ENCODE data around the gene TSSK2. TPM values are rescaled to one million over a fixed set of nuclear protein-coding genes. Genes with fewer than 3 reads are reported as not detected.
"Not testable (repeated sequence)": the region's sequence is repeated elsewhere in the genome, so short reads cannot be mapped to it uniquely, and the experiment has no call there.

The TSSK2 gene
- total RNA-seq, result under 1 TPM in 3 of 4 donors, not detected in 1; 0.59 to 0.94 (median 0.78) TPM

DNA sequence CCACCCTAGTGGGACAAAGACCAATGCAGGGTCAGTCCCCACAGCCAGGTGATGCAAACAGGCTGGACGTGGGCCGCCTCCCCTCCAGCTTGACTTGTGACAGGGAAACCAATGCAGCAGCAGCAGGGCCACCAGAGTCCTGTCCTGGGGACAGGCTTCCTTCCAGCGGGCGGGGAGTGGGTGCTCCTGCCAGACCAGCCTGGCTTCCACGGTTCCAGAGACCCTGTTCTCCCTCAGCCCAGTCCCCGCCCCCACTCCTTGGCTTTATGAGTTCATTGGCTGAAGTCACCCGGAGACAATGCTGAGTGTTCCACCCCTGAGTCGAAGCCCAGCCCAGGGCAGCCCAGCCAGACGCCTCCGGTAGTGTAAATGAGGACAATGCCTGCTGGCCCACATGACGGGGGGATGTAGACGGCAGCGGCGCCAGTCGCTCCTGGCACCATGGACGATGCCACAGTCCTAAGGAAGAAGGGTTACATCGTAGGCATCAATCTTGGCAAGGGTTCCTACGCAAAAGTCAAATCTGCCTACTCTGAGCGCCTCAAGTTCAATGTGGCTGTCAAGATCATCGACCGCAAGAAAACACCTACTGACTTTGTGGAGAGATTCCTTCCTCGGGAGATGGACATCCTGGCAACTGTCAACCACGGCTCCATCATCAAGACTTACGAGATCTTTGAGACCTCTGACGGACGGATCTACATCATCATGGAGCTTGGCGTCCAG lies at the start of gene TSSK2:
Gene TSSK2 (plus strand): TSS at position 350 of the 726 bp plus-strand sequence. CDS start 92 bp downstream, at position 442.
- no peak within 1 kb of the TSS for H3K4me3 ChIP-seq (replicated peaks in 1 of 3)
- no peaks in the 10 kb centered on the region for H3K27me3 ChIP-seq
- WGBS, 2 donors, result 91 to 93% methylated on average over 23 to 25 of the region's 27 CpGs
- DNase-seq, result no peak
- no peaks in the 10 kb centered on the region for H3K9me3 ChIP-seq
- TF ChIP-seq, protein P1, sequence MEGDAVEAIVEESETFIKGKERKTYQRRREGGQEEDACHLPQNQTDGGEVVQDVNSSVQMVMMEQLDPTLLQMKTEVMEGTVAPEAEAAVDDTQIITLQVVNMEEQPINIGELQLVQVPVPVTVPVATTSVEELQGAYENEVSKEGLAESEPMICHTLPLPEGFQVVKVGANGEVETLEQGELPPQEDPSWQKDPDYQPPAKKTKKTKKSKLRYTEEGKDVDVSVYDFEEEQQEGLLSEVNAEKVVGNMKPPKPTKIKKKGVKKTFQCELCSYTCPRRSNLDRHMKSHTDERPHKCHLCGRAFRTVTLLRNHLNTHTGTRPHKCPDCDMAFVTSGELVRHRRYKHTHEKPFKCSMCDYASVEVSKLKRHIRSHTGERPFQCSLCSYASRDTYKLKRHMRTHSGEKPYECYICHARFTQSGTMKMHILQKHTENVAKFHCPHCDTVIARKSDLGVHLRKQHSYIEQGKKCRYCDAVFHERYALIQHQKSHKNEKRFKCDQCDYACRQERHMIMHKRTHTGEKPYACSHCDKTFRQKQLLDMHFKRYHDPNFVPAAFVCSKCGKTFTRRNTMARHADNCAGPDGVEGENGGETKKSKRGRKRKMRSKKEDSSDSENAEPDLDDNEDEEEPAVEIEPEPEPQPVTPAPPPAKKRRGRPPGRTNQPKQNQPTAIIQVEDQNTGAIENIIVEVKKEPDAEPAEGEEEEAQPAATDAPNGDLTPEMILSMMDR (IDR thresholded peaks at IDR 0.05), result no peak
- TF ChIP-seq POLR2A (IDR thresholded peaks at IDR 0.05), result no peak
- H3K36me3 ChIP-seq, result peaks cover 18 to 19% of the 10 kb centered on the region in 2 donors
- intact Hi-C loops (cut with DNase I), result no loop called here
- no peaks in the 10 kb centered on the region for H3K4me1 ChIP-seq
- H3K27ac ChIP-seq, result no peak within 1 kb of the TSS

DNA sequence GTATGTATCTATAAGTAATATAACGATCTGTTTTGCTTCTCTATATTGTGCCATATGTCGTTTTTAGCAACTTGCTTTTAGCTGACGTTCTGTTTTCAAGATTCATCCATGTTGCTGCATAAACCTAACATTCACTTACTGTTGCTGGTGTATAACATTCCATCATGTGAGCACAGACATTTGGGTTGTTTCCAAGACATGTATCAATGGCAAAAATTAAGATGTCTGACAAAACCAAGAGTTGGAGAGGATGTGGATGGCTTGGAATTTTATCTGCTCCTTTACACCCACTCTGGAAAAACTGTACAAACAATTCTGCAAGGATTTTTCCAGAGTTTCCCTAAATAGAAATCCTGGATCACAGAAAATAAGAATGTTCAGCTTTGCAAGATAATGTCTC lies 49.8 kb upstream of the TSSK2 start:
- no peak for DNase-seq
- no peak for TF ChIP-seq POLR2A (IDR thresholded peaks at IDR 0.05)
- TF ChIP-seq, protein P1 (IDR thresholded peaks at IDR 0.05), result no peak
- no peaks in the 10 kb centered on the region for H3K9me3 ChIP-seq
- H3K27me3 ChIP-seq, result no peaks in the 10 kb centered on the region
- H3K4me3 ChIP-seq (replicated peaks in 1 of 3), result no peak overlapping the region
- 86 to 91% methylated on average over 3 of the region's 3 CpGs for WGBS, 2 donors
- H3K36me3 ChIP-seq, result no peaks in the 10 kb centered on the region
- intact Hi-C loops (cut with DNase I), result no loop called here
- H3K4me1 ChIP-seq, result peaks cover 0 to 6% of the 10 kb centered on the region in 2 donors
- H3K27ac ChIP-seq, result no peak overlapping the region

DNA sequence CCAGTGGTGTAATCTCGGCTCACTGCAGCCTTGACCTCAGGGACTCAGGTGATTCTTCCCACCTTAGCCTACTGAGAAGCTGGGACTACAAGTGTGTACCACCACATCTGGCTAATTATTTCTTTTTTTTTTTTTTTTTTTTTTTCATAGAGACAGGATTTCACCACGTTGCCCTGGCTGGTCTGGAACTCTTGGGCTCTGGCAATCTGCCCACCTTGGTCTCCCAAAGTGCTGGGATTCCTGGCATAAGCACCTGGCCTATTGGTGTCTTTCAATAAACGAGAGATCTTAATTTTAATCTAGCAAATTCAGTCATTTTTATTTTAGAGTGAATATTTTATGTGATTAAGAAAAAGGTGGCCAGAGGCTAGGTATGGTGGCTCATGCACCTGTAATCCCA lies 49.0 kb upstream of the TSSK2 start:
- intact Hi-C loops (cut with DNase I), result no loop called here
- Histone ChIP-seq H3K9me3 (no peaks in the 10 kb centered on the region), H3K36me3 (no peaks in the 10 kb centered on the region), H3K27me3 (no peaks in the 10 kb centered on the region), H3K4me3 (replicated peaks in 1 of 3) (no peak overlapping the region), H3K27ac (no peak overlapping the region), H3K4me1 (peaks cover 0 to 10% of the 10 kb centered on the region in 2 donors)
- TF ChIP-seq, protein P1 (IDR thresholded peaks at IDR 0.05), result no peak
- no peak for TF ChIP-seq POLR2A (IDR thresholded peaks at IDR 0.05)
- WGBS, 2 donors, result 63 to 67% methylated on average over 3 of the region's 3 CpGs
- DNase-seq, result peak; percentile 21 to 27

DNA sequence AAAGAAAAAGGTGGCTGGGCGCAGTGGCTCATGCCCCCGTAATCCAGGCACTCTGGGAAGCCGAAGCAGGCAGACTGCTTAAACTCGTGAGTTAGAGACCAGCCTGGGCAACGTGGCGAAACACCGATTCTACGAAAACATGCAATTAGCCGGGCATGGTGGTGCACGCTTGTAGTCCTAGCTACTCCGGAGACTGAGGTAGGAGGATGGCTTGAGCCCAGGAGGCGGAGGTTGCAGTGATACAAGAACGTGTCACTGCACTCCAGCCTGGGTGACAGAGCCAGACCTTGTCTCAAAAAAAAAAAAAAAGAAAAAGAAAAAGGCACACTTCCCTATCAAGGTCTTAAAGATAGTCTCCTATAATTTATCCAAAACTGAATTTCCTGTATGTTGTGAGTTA lies 48.3 kb upstream of the TSSK2 start:
- Histone ChIP-seq H3K9me3 (no peaks in the 10 kb centered on the region), H3K27me3 (no peaks in the 10 kb centered on the region), H3K4me1 (peaks cover 0 to 10% of the 10 kb centered on the region in 2 donors), H3K36me3 (no peaks in the 10 kb centered on the region), H3K27ac (no peak overlapping the region), H3K4me3 (replicated peaks in 1 of 3) (no peak overlapping the region)
- DNase-seq, result no peak
- 82 to 91% methylated on average over 13 of the region's 13 CpGs for WGBS, 2 donors
- TF ChIP-seq POLR2A (IDR thresholded peaks at IDR 0.05), result no peak
- TF ChIP-seq, protein P1 (IDR thresholded peaks at IDR 0.05), result no peak
- intact Hi-C loops (cut with DNase I), result no loop called here

DNA sequence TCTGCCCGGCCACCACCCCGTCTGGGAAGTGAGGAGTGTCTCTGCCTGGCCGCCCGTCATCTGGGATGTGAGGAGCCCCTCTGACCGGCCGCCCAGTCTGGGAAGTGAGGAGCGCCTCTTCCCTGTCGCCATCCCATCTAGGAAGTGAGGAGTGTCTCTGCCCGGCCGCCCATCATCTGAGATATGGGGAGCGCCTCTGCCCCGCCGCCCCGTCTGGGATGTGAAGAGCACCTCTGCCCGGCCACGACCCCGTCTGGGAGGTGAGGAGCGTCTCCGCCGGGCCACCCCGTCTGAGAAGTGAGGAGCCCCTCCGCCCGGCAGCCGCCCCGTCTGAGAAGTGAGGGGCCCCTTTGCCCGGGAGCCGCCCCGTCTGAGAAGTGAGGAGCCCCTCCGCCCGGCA lies 47.0 kb upstream of the TSSK2 start:
- 96% methylated on average over 17 of the region's 30 CpGs; no CpG with 5 or more reads in 1 of the 2 donors for WGBS, 2 donors
- not testable (repeated sequence) for H3K36me3 ChIP-seq, DNase-seq

DNA sequence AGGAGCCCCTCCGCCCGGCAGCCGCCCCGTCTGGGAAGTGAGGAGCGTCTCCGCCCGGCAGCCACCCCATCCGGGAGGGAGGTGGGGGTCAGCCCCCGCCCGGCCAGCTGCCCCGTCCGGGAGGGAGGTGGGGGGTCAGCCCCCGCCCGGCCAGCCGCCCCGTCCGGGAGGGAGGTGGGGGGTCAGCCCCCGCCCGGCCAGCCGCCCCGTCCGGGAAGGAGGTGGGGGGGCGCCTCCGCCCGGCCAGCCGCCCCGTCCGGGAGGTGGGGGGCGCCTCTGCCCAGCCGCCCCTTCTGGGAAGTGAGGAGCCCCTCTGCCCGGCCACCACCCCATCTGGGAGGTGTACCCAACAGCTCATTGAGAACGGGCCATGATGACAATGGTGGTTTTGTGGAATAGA lies 46.5 kb upstream of the TSSK2 start:
- H3K4me3 ChIP-seq (replicated peaks in 1 of 3); H3K27me3 ChIP-seq; H3K27ac ChIP-seq; H3K9me3 ChIP-seq; DNase-seq; intact Hi-C loops (cut with DNase I); H3K36me3 ChIP-seq: not testable (repeated sequence)
- 85 to 94% methylated on average over 4 of the region's 32 CpGs for WGBS, 2 donors
- H3K4me1 ChIP-seq, result peaks cover 0 to 20% of the 10 kb centered on the region in 2 donors

More for the DNA sequence above, 47.0 kb upstream of the TSSK2 start:
- H3K4me1 ChIP-seq, result peaks cover 0 to 18% of the 10 kb centered on the region in 2 donors
- H3K27ac ChIP-seq; intact Hi-C loops (cut with DNase I); H3K27me3 ChIP-seq; H3K4me3 ChIP-seq (replicated peaks in 1 of 3); H3K9me3 ChIP-seq: not testable (repeated sequence)

All from thyroid gland (tissue), 4 donors.